ENCODE data around the gene SOD1.

DNA sequence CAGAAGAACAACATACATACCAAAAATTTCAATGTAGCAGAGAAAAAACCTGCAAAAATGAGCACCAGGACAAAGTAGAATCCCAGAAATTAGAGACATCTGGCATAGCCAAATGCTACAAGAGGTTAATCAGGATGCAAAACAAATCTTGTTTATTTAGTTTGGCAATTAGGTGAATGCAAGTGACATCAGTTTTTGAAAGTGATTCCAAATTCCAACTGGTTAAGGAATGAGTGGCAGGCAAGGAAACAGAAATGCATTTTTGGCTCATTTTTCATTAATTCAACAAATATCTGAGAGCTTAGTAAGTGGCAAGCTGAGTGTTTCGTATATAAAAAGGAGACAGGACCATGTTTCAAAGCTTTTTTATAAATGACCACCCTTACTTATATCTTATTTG, 51.1 kb downstream of the SOD1 start:
- TF ChIP-seq, protein P1, sequence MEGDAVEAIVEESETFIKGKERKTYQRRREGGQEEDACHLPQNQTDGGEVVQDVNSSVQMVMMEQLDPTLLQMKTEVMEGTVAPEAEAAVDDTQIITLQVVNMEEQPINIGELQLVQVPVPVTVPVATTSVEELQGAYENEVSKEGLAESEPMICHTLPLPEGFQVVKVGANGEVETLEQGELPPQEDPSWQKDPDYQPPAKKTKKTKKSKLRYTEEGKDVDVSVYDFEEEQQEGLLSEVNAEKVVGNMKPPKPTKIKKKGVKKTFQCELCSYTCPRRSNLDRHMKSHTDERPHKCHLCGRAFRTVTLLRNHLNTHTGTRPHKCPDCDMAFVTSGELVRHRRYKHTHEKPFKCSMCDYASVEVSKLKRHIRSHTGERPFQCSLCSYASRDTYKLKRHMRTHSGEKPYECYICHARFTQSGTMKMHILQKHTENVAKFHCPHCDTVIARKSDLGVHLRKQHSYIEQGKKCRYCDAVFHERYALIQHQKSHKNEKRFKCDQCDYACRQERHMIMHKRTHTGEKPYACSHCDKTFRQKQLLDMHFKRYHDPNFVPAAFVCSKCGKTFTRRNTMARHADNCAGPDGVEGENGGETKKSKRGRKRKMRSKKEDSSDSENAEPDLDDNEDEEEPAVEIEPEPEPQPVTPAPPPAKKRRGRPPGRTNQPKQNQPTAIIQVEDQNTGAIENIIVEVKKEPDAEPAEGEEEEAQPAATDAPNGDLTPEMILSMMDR (IDR thresholded peaks at IDR 0.05 in 4 of 5, conservative IDR thresholded peaks at IDR 0.05 in 1 of 5), result no peak
- TF ChIP-seq POLR2A (IDR thresholded peaks at IDR 0.05), result no peak
